ENCODE data around the gene GPATCH4.

Gene GPATCH4

GRCh38 chr1:156549390-156549789 lies 51.9 kb downstream of the GPATCH4 start:
- DNase-seq (ENCODE audit: low read depth, low spot score), result no peak

DNA sequence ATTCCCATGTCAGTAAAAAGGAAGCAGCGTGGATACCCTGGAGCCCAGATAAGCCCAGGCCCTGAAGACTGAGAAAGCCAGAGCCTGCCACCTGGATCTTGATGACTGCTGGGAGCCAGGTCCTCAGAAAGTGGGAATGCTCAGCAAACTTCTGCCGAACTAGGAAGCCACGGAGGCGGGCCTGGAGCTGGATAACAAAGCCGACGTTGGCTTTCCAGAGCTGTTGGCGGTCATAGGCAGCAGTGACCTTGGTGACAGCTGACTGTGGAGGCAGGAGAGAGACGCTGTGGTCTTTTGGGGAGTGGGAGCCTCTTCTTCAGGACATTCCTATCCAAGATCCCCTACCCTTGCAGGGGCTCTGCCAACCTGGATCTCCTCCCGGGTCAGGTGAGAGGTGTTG lies 53.3 kb downstream of the GPATCH4 start:
- DNase-seq (ENCODE audit: low read depth, low spot score), result no peak

GRCh38 chr1:156547434-156547833 lies 53.8 kb downstream of the GPATCH4 start:
- DNase-seq (ENCODE audit: low read depth, low spot score), result no peak

DNA sequence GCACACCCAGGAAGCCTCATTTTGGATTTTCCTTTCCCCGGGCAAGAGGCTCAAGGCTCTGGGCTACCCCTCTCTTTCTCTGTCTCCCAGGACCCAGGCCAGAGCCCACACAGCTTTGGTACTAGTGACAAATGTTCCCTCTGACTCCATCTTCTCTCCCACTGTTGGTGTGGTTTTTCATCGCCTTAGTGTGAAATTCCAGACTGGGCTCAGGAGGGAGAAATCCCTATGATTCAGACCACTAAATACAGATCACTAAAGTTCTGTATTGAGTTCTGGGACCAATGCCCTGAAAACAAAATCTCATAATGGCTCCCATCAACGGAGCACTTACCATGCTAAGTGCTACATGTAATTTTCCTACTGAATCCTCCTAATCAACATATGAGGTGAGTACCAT lies 55.0 kb downstream of the GPATCH4 start:
- DNase-seq (ENCODE audit: low read depth, low spot score), result no peak

DNA sequence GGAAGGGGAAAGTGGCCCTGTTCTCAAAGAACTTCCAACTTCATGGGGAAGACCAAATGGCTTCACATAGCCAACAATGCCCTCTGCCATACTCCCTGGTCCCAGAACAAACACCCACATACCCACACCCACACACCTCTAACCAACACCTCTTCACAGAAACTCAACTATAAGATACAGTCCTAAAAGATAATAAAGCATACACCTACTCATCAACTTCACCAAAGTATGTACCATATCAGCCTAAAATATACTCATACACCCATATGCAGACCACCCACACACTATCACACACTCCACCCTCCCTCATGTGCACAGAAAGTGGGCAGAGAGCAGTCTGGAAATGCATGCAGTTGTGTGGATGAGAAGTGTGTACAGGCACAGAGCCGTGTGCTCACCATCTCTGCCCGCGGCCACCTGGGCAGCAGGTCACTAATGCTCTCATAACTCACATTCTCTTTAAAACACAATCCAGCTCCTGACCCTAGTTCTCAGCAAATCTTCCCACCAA lies 56.6 kb downstream of the GPATCH4 start:
- DNase-seq (ENCODE audit: low read depth, low spot score), result no peak

All from iPS DF 19.7 (cell line).